Stimulated activated naive CD4-positive, alpha-beta T cell (primary cell): ENCODE results near the gene CNGB1.
"Not testable (repeated sequence)": the region's sequence is repeated elsewhere in the genome, so short reads cannot be mapped to it uniquely, and the experiment has no call there.

Experiments used
- DNase-seq, 6 experiments: peaks; one replicate each; lab custom pipeline; 2025; lab: John Stamatoyannopoulos, UW

Gene CNGB1

GRCh38 chr16:57926041-57926440, 44.9 kb downstream of the CNGB1 start:
- no peak for DNase-seq

- no peak for DNase-seq
Observed at GRCh38 chr16:57925310-57925709, 45.6 kb downstream of the CNGB1 start.

- no peak for DNase-seq
Observed at GRCh38 chr16:57924514-57924913, 46.4 kb downstream of the CNGB1 start.

GRCh38 chr16:57923841-57924240, 47.1 kb downstream of the CNGB1 start:
- no peak for DNase-seq

- no peak for DNase-seq
Observed at GRCh38 chr16:57923418-57923817, 47.5 kb downstream of the CNGB1 start.

- no peak for DNase-seq
Observed at GRCh38 chr16:57920880-57921229, 50.1 kb downstream of the CNGB1 start.

GRCh38 chr16:57920215-57920879, 50.6 kb downstream of the CNGB1 start:
- DNase-seq = no peak

GRCh38 chr16:57918994-57919393, 51.9 kb downstream of the CNGB1 start:
- no peak for DNase-seq

GRCh38 chr16:57918444-57918843, 52.5 kb downstream of the CNGB1 start:
- DNase-seq = no peak

- DNase-seq = not testable (repeated sequence)
Observed at GRCh38 chr16:57917929-57918328, 53.0 kb downstream of the CNGB1 start.

GRCh38 chr16:57917489-57917888, 53.4 kb downstream of the CNGB1 start:
- DNase-seq = not testable (repeated sequence)

- no peak for DNase-seq
Observed at GRCh38 chr16:57916735-57917438, 54.0 kb downstream of the CNGB1 start.

- DNase-seq = no peak
Observed at GRCh38 chr16:57915811-57916488, 55.0 kb downstream of the CNGB1 start.

- no peak for DNase-seq
Observed at GRCh38 chr16:57915267-57915666, 55.7 kb downstream of the CNGB1 start.

GRCh38 chr16:57914244-57915173, 56.4 kb downstream of the CNGB1 start:
- DNase-seq = no peak

- DNase-seq = no peak
Observed at GRCh38 chr16:57912529-57913260, 58.2 kb downstream of the CNGB1 start.

GRCh38 chr16:57911743-57912142, 59.2 kb downstream of the CNGB1 start:
- no peak for DNase-seq

GRCh38 chr16:57910696-57911095, 60.2 kb downstream of the CNGB1 start:
- DNase-seq = no peak

- no peak for DNase-seq
Observed at GRCh38 chr16:57908409-57908987, 62.4 kb downstream of the CNGB1 start.

GRCh38 chr16:57906382-57907316, 64.3 kb downstream of the CNGB1 start:
- peak in 2 of 6 experiments; percentile 9 to 19 for DNase-seq
